ENCODE results near the gene CAPG. TPM values are rescaled to one million over a fixed set of nuclear protein-coding genes. Genes with fewer than 3 reads are reported as not detected.

Gene CAPG
- total RNA-seq, 2 donors from 2014 or later = 80.7 to 96.1 TPM

DNA sequence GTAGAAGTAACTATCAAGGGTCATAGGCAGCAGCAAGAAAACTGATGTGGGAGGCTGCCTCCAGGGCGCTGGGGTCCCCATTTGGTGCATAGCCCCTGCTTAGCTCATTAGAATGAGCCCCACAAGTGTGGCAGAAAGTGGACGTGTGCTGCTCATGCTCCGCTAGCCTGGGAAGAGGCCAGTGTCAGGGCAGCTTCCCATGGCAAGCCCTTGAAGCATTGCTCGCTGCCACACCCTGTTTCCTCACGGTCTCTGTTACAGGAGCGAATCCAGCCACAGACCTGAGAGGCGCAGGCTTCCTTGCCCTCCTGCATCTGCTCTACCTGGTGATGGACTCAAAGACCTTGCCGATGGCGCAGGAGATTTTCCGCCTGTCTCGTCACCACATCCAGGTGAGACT is 33.1 kb downstream of the CAPG start:
- H3K9me3 ChIP-seq = no peaks in the 10 kb centered on the region
- no peaks in the 10 kb centered on the region for H3K36me3 ChIP-seq
- DNase-seq (ENCODE audit: low spot score) = no peak
- intact Hi-C loops (cut with DNase I) = no loop called here
- TF ChIP-seq POLR2A (IDR thresholded peaks at IDR 0.05) (no peak), POLR2AphosphoS5 (IDR thresholded peaks at IDR 0.05) (no peak)
- TF ChIP-seq, protein P1, sequence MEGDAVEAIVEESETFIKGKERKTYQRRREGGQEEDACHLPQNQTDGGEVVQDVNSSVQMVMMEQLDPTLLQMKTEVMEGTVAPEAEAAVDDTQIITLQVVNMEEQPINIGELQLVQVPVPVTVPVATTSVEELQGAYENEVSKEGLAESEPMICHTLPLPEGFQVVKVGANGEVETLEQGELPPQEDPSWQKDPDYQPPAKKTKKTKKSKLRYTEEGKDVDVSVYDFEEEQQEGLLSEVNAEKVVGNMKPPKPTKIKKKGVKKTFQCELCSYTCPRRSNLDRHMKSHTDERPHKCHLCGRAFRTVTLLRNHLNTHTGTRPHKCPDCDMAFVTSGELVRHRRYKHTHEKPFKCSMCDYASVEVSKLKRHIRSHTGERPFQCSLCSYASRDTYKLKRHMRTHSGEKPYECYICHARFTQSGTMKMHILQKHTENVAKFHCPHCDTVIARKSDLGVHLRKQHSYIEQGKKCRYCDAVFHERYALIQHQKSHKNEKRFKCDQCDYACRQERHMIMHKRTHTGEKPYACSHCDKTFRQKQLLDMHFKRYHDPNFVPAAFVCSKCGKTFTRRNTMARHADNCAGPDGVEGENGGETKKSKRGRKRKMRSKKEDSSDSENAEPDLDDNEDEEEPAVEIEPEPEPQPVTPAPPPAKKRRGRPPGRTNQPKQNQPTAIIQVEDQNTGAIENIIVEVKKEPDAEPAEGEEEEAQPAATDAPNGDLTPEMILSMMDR (IDR thresholded peaks at IDR 0.05) = no peak
- WGBS = 94% methylated on average over 10 of the region's 11 CpGs
- no peaks in the 10 kb centered on the region for H3K27me3 ChIP-seq (replicated peaks; ENCODE audit: insufficient read depth)
- H3K4me3 ChIP-seq = no peak overlapping the region
- no peaks in the 10 kb centered on the region for H3K4me1 ChIP-seq (replicated peaks)
- H3K27ac ChIP-seq = no peak overlapping the region

DNA sequence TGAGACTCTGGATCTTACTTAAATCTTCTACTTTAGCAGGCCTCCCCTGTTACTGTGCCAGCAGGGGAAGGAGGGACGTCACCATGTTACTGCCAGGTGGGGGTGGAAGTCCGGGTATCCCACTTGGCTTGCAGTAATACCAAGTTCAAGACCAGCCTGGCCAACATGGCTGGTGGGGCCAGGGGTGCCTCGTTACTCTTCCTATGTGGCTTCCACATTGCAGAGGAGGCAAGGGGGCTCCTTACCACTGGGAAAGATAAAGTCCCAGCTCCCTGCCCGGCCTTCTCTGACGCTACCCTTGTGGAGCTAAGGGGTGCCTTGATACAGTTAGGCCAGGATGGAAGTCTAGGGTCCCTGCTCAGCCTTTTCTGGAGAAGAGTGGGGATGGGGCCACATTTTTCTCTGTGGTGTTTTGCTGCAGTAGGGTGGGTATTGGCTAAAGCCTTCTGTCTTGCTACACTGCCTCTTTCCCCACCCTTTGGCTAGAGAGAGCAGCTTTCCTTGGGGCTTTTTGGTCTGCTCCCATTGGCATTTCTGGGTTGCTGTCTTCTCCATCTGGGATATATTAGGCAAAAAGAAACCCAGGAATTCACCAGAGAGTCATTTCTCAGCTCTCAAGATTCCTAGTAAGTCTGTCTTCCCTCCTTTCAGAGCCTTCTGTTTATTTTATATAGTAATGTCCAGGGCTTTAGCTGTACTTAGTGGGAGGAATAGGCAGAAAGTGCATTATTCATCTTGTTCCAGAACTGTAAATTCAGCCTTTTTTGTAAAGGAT is 33.7 kb downstream of the CAPG start:
- Histone ChIP-seq H3K9me3 (no peaks in the 10 kb centered on the region), H3K27me3 (replicated peaks; ENCODE audit: insufficient read depth) (no peaks in the 10 kb centered on the region), H3K27ac (no peak overlapping the region), H3K36me3 (no peaks in the 10 kb centered on the region), H3K4me1 (replicated peaks) (no peaks in the 10 kb centered on the region), H3K4me3 (no peak overlapping the region)
- 90% methylated on average over 5 of the region's 5 CpGs for WGBS
- TF ChIP-seq POLR2A (IDR thresholded peaks at IDR 0.05) (no peak), POLR2AphosphoS5 (IDR thresholded peaks at IDR 0.05) (no peak)
- TF ChIP-seq, protein P1 (IDR thresholded peaks at IDR 0.05) = no peak
- intact Hi-C loops (cut with DNase I) = no loop called here
- no peak for DNase-seq (ENCODE audit: low spot score)

DNA sequence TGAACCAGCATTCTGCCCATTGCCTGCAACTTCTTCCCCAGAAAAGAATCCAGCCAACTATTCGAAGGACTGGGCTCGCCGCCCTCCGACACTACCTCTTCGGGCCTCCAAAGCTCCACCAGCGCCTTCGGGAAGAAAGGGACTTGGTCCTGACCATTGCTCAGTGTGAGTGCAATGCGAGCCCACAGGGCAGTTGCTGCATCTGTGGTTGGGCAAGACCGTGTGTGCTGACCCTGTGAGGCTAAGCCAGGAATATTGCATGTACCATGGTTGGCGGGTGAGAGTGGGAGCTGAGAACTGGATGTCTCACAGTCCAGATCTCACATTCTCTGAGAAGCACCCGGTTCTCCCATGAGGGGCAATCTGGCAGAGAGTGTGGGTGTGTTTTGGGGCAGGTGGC is 39.1 kb downstream of the CAPG start:
- H3K9me3 ChIP-seq = no peaks in the 10 kb centered on the region
- no peak overlapping the region for H3K4me3 ChIP-seq
- TF ChIP-seq POLR2AphosphoS5 (IDR thresholded peaks at IDR 0.05) (no peak), POLR2A (IDR thresholded peaks at IDR 0.05) (no peak)
- TF ChIP-seq, protein P1 (IDR thresholded peaks at IDR 0.05) = no peak
- no peaks in the 10 kb centered on the region for H3K27me3 ChIP-seq (replicated peaks; ENCODE audit: insufficient read depth)
- no peak overlapping the region for H3K27ac ChIP-seq
- H3K36me3 ChIP-seq = no peaks in the 10 kb centered on the region
- no peak for DNase-seq (ENCODE audit: low spot score)
- 96% methylated on average over 10 of the region's 11 CpGs for WGBS
- intact Hi-C loops (cut with DNase I) = no loop called here
- no peaks in the 10 kb centered on the region for H3K4me1 ChIP-seq (replicated peaks)

DNA sequence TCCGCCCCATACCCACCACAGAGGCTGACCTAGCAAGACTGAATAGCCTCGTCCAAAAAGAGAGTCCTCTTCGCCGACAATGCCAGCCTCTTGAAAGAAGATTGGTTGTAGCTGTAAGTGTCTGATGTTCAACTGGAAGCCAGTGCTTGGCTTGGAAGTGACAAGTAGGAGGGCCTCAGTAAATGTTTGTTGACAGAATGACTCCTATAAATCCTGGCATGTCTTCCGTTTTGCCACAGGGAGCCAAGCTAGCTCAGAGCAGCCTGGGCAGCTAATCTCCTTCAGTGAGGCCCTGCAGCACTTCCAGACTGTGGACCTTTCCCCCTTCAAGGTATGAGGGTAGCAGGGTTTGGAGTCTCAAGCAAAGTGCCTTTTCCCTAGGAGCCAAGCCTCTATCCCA is 40.7 kb downstream of the CAPG start:
- peak; percentile 25 for TF ChIP-seq POLR2A (IDR thresholded peaks at IDR 0.05)
- peak; percentile 91 for TF ChIP-seq POLR2AphosphoS5 (IDR thresholded peaks at IDR 0.05)
- TF ChIP-seq, protein P1 (IDR thresholded peaks at IDR 0.05) = no peak
- H3K27ac ChIP-seq = peak overlapping the region in 1 of 2 donors; percentile 40
- no peaks in the 10 kb centered on the region for H3K4me1 ChIP-seq (replicated peaks)
- no peak overlapping the region for H3K4me3 ChIP-seq
- no peaks in the 10 kb centered on the region for H3K9me3 ChIP-seq
- DNase-seq (ENCODE audit: low spot score) = peak; percentile 76
- H3K36me3 ChIP-seq = no peaks in the 10 kb centered on the region
- H3K27me3 ChIP-seq (replicated peaks; ENCODE audit: insufficient read depth) = no peaks in the 10 kb centered on the region
- WGBS = 39% methylated on average over 5 of the region's 5 CpGs
- intact Hi-C loops (cut with DNase I) = no loop called here

DNA sequence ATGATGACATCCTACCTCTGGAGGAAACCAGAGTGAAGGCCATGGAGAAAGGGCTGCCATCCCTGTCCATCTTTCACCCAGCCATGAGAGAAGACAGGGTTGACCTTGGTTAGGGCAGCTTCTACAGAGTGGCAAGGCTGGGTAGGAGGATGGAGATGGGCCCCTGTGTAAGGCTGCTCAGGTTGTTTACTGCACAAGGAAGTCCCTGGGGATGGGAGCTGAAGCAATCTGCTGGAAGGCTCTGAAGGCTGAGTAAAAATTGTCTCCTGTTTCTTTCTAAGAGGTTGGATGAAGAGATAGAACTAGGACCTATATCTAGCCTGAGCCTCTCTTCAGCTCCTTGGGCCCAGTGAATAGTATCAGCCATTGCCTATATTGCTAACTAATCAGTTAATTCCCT is 41.2 kb downstream of the CAPG start:
- Histone ChIP-seq H3K36me3 (no peaks in the 10 kb centered on the region), H3K4me3 (no peak overlapping the region), H3K4me1 (replicated peaks) (no peaks in the 10 kb centered on the region), H3K27me3 (replicated peaks; ENCODE audit: insufficient read depth) (no peaks in the 10 kb centered on the region), H3K9me3 (no peaks in the 10 kb centered on the region), H3K27ac (peak overlapping the region in 1 of 2 donors; percentile 40)
- intact Hi-C loops (cut with DNase I) = no loop called here
- no peak for DNase-seq (ENCODE audit: low spot score)
- TF ChIP-seq POLR2A (IDR thresholded peaks at IDR 0.05) = no peak
- TF ChIP-seq, protein P1 (IDR thresholded peaks at IDR 0.05) = no peak
- no peak for TF ChIP-seq POLR2AphosphoS5 (IDR thresholded peaks at IDR 0.05)
